ENCODE measurements around the gene PAIP2.
"Not testable (repeated sequence)": the region's sequence is repeated elsewhere in the genome, so short reads cannot be mapped to it uniquely, and the experiment has no call there.

Gene PAIP2

GRCh38 chr5:139385061-139386049, 43.7 kb downstream of the PAIP2 start:
- no peak for TF ChIP-seq CTCF (IDR thresholded peaks at IDR 0.05; ENCODE audit: control extremely low read depth, extremely low read depth, low read depth, missing control alignments)
- CTCF ChIA-PET: interaction anchor here (0.9 to 1.5 kb wide), 7 partner anchors 8 to 132 kb away, joined by 3 to 5 read pairs (median 3); no protein-coding TSS in a partner anchor
- DNase-seq (ENCODE audit: extremely low spot score): no peak
- POLR2A ChIA-PET: interaction anchor here (1.0 kb wide), 1 partner anchor 16 kb away, joined by 3 read pairs; no protein-coding TSS in a partner anchor

DNA sequence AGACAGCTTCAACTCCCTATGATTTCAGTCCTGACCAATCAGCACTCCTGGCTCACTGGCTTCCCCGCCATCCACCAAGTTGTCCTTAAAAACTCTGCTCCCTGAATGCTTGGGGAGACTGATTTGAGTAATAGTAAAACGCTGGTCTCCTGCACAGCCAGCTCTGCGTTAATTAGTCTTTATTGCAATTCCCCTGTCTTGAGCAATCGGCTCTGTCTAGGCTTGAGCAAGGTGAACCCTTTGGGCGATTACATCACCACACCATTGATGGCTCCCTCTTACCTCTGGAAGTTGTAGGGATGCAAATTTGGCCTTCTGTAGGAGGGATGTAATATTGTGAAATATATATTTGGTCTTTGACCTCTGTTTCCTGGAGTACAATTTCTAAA, 44.4 kb downstream of the PAIP2 start:
- DNase-seq (ENCODE audit: extremely low spot score): no peak
- TF ChIP-seq CTCF (IDR thresholded peaks at IDR 0.05; ENCODE audit: control extremely low read depth, extremely low read depth, low read depth, missing control alignments): no peak
- CTCF ChIA-PET: interaction anchor here (0.9 to 1.5 kb wide), 8 partner anchors 9 to 132 kb away, joined by 3 to 5 read pairs (median 3); no protein-coding TSS in a partner anchor
- POLR2A ChIA-PET: interaction anchor here (0.8 to 1.3 kb wide), 2 partner anchors 8 to 810 kb away, joined by 3 to 4 read pairs; no protein-coding TSS in a partner anchor

- ChIA-PET POLR2A (interaction anchor here (0.5 to 1.4 kb wide), 4 partner anchors 9 to 811 kb away, joined by 3 to 4 read pairs (median 4); no protein-coding TSS in a partner anchor), CTCF (interaction anchor here (0.9 to 1.9 kb wide), 9 partner anchors 9 to 131 kb away, joined by 3 to 14 read pairs (median 4); partner anchors contain the start of gene PAIP2)
Measured at GRCh38 chr5:139386956-139387355, 45.3 kb downstream of the PAIP2 start.

GRCh38 chr5:139387611-139388197, 46.0 kb downstream of the PAIP2 start:
- POLR2A ChIA-PET: interaction anchor here (0.6 to 1.5 kb wide), 8 partner anchors 9 to 1084 kb away, joined by 3 to 5 read pairs (median 3); partner anchors contain the start of genes MATR3 and SPATA24
- CTCF ChIA-PET: interaction anchor here (0.9 to 1.9 kb wide), 7 partner anchors 8 to 563 kb away, joined by 3 to 14 read pairs (median 3); partner anchors contain the start of gene PAIP2
- DNase-seq (ENCODE audit: extremely low spot score): no peak
- no peak for TF ChIP-seq CTCF (IDR thresholded peaks at IDR 0.05; ENCODE audit: control extremely low read depth, extremely low read depth, low read depth, missing control alignments)

More at GRCh38 chr5:139386956-139387355, 45.3 kb downstream of the PAIP2 start:
- DNase-seq (ENCODE audit: extremely low spot score): not testable (repeated sequence)

DNA sequence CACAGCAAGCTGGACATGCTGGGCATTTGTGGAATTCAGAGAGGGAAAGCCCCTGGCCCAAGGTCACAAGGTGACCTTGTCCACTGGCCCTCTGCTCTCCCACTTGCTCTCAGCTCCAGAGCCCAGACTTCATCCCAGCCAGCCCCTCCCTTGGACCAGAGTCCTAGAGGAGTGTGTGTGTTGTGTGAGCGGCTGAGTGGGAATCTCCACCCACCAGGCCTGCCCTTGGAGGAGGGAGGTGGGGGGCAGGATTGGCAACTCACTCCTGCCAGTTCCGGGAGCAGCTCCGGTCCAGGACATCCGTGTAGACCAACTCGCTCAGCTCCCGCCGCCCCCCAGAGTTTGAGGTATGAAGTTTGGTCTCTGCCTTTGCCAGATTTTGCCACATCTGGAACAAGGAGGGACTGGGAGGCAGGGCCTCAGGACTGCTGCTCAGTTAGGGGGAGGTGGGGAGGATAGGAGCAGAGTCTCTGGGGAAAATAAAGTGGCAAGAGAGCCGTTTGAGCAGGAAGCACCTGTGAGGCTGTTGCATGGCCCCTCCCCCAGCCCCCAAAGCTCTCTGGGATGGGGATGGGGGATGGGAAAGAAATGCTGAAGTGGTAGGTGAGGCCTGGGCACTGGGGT, 46.7 kb downstream of the PAIP2 start:
- no peak for DNase-seq (ENCODE audit: extremely low spot score)
- ChIA-PET POLR2A (interaction anchor here (0.6 to 1.5 kb wide), 9 partner anchors 8 to 1084 kb away, joined by 3 to 5 read pairs (median 3); partner anchors contain the start of genes MATR3, PAIP2 and SPATA24), CTCF (interaction anchor here (0.9 to 1.9 kb wide), 7 partner anchors 9 to 564 kb away, joined by 3 to 14 read pairs (median 3); partner anchors contain the start of gene PAIP2)
- no peak for TF ChIP-seq CTCF (IDR thresholded peaks at IDR 0.05; ENCODE audit: control extremely low read depth, extremely low read depth, low read depth, missing control alignments)

Data from GM10248 (cell line).